ENCODE results near the gene AKAP6. TPM values are rescaled to one million over a fixed set of nuclear protein-coding genes. Genes with fewer than 3 reads are reported as not detected.

AKAP6 gene
- total RNA-seq, 2 experiments from 2014 or later, result 0.13 to 0.72 TPM

DNA sequence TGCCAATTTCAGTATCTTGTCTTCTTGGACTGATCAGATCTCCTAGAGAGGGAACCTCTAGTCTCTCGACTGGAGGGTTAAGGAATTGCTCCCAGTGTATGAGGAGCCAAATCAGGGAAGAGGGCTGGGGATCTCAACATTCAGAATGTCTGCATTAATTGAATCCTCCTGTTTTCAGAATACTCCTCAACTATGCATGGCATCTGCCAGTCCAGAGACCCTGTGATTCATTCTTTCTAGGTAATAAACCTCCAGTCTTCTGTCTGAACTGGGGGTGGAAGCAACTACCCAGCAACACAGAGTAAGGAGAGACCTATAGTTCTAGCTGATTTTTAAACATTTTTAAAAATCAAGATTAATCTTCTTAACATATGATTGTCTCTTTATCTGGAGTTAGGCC, 92.7 kb downstream of the AKAP6 start:
- BruUV-seq (replicated peaks), result no TSS peak
- Histone ChIP-seq H3K36me3 (ENCODE audit: insufficient read depth, low read length) (no peaks in the 10 kb centered on the region), H3K79me2 (ENCODE audit: insufficient read depth, low read depth, low read length) (no peaks in the 10 kb centered on the region), H4K20me1 (ENCODE audit: insufficient read depth, low read length) (no peaks in the 10 kb centered on the region), H3K9me2 (ENCODE audit: insufficient read depth, low read length) (no peaks in the 10 kb centered on the region), H3K9me3 (ENCODE audit: low read length) (no peaks in the 10 kb centered on the region), H3K4me3 (ENCODE audit: low read depth, low read length, poor library complexity, severe bottlenecking) (no peak overlapping the region), H3K4me1 (ENCODE audit: insufficient read depth, low read length, poor library complexity, severe bottlenecking) (no peaks in the 10 kb centered on the region), H3K4me2 (ENCODE audit: low read length) (no peak overlapping the region), H2AFZ (ENCODE audit: low read length) (no peak overlapping the region), H3K27ac (ENCODE audit: low read depth, low read length, poor library complexity, severe bottlenecking) (no peak overlapping the region)
- DNase-seq (ENCODE audit: low spot score), result no peak
- TF ChIP-seq EZH2phosphoT487 (IDR thresholded peaks at IDR 0.05; ENCODE audit: borderline replicate concordance, low read depth, low read length), result no peak
- TF ChIP-seq, protein P1, sequence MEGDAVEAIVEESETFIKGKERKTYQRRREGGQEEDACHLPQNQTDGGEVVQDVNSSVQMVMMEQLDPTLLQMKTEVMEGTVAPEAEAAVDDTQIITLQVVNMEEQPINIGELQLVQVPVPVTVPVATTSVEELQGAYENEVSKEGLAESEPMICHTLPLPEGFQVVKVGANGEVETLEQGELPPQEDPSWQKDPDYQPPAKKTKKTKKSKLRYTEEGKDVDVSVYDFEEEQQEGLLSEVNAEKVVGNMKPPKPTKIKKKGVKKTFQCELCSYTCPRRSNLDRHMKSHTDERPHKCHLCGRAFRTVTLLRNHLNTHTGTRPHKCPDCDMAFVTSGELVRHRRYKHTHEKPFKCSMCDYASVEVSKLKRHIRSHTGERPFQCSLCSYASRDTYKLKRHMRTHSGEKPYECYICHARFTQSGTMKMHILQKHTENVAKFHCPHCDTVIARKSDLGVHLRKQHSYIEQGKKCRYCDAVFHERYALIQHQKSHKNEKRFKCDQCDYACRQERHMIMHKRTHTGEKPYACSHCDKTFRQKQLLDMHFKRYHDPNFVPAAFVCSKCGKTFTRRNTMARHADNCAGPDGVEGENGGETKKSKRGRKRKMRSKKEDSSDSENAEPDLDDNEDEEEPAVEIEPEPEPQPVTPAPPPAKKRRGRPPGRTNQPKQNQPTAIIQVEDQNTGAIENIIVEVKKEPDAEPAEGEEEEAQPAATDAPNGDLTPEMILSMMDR (conservative IDR thresholded peaks at IDR 0.05; ENCODE audit: low read length), result no peak
- ChIA-PET POLR2A (no interaction called here), CTCF (ENCODE audit: unreplicated experiment) (no interaction called here)
- intact Hi-C loops (cut with micrococcal nuclease; ENCODE audit: unreplicated experiment), result no loop called here

DNA sequence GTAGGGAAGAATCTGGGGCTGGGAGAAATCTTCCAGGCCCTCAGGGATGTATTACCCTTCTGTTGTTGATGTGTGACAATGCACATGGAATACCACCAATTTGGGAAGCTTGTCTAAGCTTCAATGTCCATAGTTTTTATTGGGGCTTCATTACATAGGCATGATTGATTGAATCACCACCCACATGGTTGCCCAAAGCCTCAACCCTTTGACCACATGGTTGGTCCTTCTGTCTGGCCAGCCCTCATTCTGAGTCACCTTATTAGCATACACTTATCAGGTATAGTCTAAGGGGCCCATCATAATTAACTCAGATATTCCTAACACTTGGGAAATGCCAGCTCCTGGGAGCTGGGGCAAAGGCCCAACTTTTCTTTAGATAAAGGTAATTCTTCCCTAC, 93.3 kb downstream of the AKAP6 start:
- no peak for DNase-seq (ENCODE audit: low spot score)
- CTCF ChIA-PET (ENCODE audit: unreplicated experiment), result no interaction called here
- POLR2A ChIA-PET, result no interaction called here

DNA sequence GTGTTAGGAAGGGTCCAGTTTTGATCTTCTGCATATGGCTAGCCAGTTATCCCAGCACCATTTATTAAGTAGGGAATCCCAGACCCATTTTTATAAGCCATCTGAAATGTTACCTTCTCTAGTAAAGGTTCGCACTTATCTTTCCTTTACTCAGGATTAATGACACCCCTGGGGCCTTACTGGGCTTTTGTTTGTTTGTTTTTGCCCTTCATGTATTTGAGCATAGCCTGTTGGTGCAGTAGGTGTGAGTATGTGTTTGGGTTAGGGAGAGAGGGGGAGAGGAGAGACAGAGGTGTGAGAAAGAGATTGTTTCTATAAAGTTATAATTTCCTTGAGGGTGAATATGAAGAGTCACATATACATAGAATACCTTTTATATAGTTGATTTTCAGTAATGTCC, 96.9 kb downstream of the AKAP6 start:
- Histone ChIP-seq H3K36me3 (ENCODE audit: insufficient read depth, low read length) (no peaks in the 10 kb centered on the region), H3K4me3 (ENCODE audit: low read depth, low read length, poor library complexity, severe bottlenecking) (no peak overlapping the region), H3K79me2 (ENCODE audit: insufficient read depth, low read depth, low read length) (no peaks in the 10 kb centered on the region), H3K9me2 (ENCODE audit: insufficient read depth, low read length) (no peaks in the 10 kb centered on the region), H3K4me2 (ENCODE audit: low read length) (no peak overlapping the region), H2AFZ (ENCODE audit: low read length) (no peak overlapping the region), H3K4me1 (ENCODE audit: insufficient read depth, low read length, poor library complexity, severe bottlenecking) (no peaks in the 10 kb centered on the region), H3K9me3 (ENCODE audit: low read length) (no peaks in the 10 kb centered on the region), H4K20me1 (ENCODE audit: insufficient read depth, low read length) (no peaks in the 10 kb centered on the region), H3K27ac (ENCODE audit: low read depth, low read length, poor library complexity, severe bottlenecking) (no peak overlapping the region)
- intact Hi-C loops (cut with micrococcal nuclease; ENCODE audit: unreplicated experiment), result no loop called here
- ChIA-PET CTCF (ENCODE audit: unreplicated experiment) (no interaction called here), POLR2A (no interaction called here)
- TF ChIP-seq EZH2phosphoT487 (IDR thresholded peaks at IDR 0.05; ENCODE audit: borderline replicate concordance, low read depth, low read length), result no peak
- TF ChIP-seq, protein P1 (conservative IDR thresholded peaks at IDR 0.05; ENCODE audit: low read length), result no peak
- DNase-seq (ENCODE audit: low spot score), result no peak
- BruUV-seq (replicated peaks), result no TSS peak

More for the DNA sequence above, 93.3 kb downstream of the AKAP6 start:
- TF ChIP-seq, protein P1 (conservative IDR thresholded peaks at IDR 0.05; ENCODE audit: low read length), result no peak
- no peak for TF ChIP-seq EZH2phosphoT487 (IDR thresholded peaks at IDR 0.05; ENCODE audit: borderline replicate concordance, low read depth, low read length)
- no peaks in the 10 kb centered on the region for H3K9me2 ChIP-seq (ENCODE audit: insufficient read depth, low read length)
- no peak overlapping the region for H2AFZ ChIP-seq (ENCODE audit: low read length)
- H3K4me2 ChIP-seq (ENCODE audit: low read length), result no peak overlapping the region
- BruUV-seq (replicated peaks), result no TSS peak
- H3K27ac ChIP-seq (ENCODE audit: low read depth, low read length, poor library complexity, severe bottlenecking), result no peak overlapping the region
- no peaks in the 10 kb centered on the region for H3K36me3 ChIP-seq (ENCODE audit: insufficient read depth, low read length)
- H3K4me1 ChIP-seq (ENCODE audit: insufficient read depth, low read length, poor library complexity, severe bottlenecking), result no peaks in the 10 kb centered on the region
- no peaks in the 10 kb centered on the region for H4K20me1 ChIP-seq (ENCODE audit: insufficient read depth, low read length)
- no peaks in the 10 kb centered on the region for H3K79me2 ChIP-seq (ENCODE audit: insufficient read depth, low read depth, low read length)
- no peaks in the 10 kb centered on the region for H3K9me3 ChIP-seq (ENCODE audit: low read length)
- intact Hi-C loops (cut with micrococcal nuclease; ENCODE audit: unreplicated experiment), result no loop called here
- no peak overlapping the region for H3K4me3 ChIP-seq (ENCODE audit: low read depth, low read length, poor library complexity, severe bottlenecking)

Measured in OCI-LY7 (cell line).